Measurements from ENCODE around the gene MFRP. TPM values are rescaled to one million over a fixed set of nuclear protein-coding genes. Genes with fewer than 3 reads are reported as not detected.

The MFRP gene
- total RNA-seq, 4 donors from 2014 or later: 0.11 TPM; not detected in 3

GRCh38 chr11:119320240-119320775, 26.2 kb downstream of the MFRP start:
- 39% methylated on average over 17 of the region's 17 CpGs for WGBS
- H3K4me3 ChIP-seq: peak overlapping the region; percentile 58
- peak overlapping the region; percentile 82 for H3K27ac ChIP-seq
- TF ChIP-seq CTCF (IDR thresholded peaks at IDR 0.05): no peak
- no peak for TF ChIP-seq POLR2AphosphoS5 (IDR thresholded peaks at IDR 0.05)
- TF ChIP-seq POLR2A (IDR thresholded peaks at IDR 0.05): no peak
- TF ChIP-seq EP300 (IDR thresholded peaks at IDR 0.05): no peak
- H3K27me3 ChIP-seq: peaks cover 28% of the 10 kb centered on the region
- no peaks in the 10 kb centered on the region for H3K9me3 ChIP-seq
- DNase-seq (ENCODE audit: low spot score in 2 of 2): peak; percentile 64 to 73
- H3K36me3 ChIP-seq: no peaks in the 10 kb centered on the region
- peaks cover 63% of the 10 kb centered on the region for H3K4me1 ChIP-seq

- peaks cover 68% of the 10 kb centered on the region for H3K4me1 ChIP-seq
- DNase-seq (ENCODE audit: low spot score in 2 of 2): peak in 1 of 2 donors; percentile 34
- H3K9me3 ChIP-seq: no peaks in the 10 kb centered on the region
- peaks cover 34% of the 10 kb centered on the region for H3K27me3 ChIP-seq
- peak overlapping the region; percentile 82 for H3K27ac ChIP-seq
- H3K36me3 ChIP-seq: no peaks in the 10 kb centered on the region
- 61% methylated on average over 11 of the region's 11 CpGs for WGBS
- peak overlapping the region; percentile 13 for H3K4me3 ChIP-seq
- TF ChIP-seq CTCF (IDR thresholded peaks at IDR 0.05): no peak
- TF ChIP-seq POLR2A (IDR thresholded peaks at IDR 0.05): no peak
- no peak for TF ChIP-seq EP300 (IDR thresholded peaks at IDR 0.05)
- TF ChIP-seq POLR2AphosphoS5 (IDR thresholded peaks at IDR 0.05): no peak
These were observed 26.7 kb downstream of the MFRP start for GRCh38 chr11:119319700-119320239.

GRCh38 chr11:119319136-119319699, 27.3 kb downstream of the MFRP start:
- Histone ChIP-seq H3K27ac (peak overlapping the region; percentile 82), H3K4me3 (peak overlapping the region; percentile 13), H3K4me1 (peaks cover 69% of the 10 kb centered on the region), H3K9me3 (no peaks in the 10 kb centered on the region), H3K27me3 (peaks cover 37% of the 10 kb centered on the region), H3K36me3 (no peaks in the 10 kb centered on the region)
- peak in 1 of 2 donors; percentile 58 for DNase-seq (ENCODE audit: low spot score in 2 of 2)
- WGBS: 87% methylated on average over 8 of the region's 8 CpGs
- no peak for TF ChIP-seq POLR2AphosphoS5 (IDR thresholded peaks at IDR 0.05)
- TF ChIP-seq CTCF (IDR thresholded peaks at IDR 0.05): no peak
- no peak for TF ChIP-seq POLR2A (IDR thresholded peaks at IDR 0.05)
- TF ChIP-seq EP300 (IDR thresholded peaks at IDR 0.05): no peak

GRCh38 chr11:119318240-119319135, 28.0 kb downstream of the MFRP start:
- Histone ChIP-seq H3K4me3 (peak overlapping the region; percentile 53), H3K36me3 (no peaks in the 10 kb centered on the region), H3K27me3 (peaks cover 37% of the 10 kb centered on the region), H3K9me3 (no peaks in the 10 kb centered on the region), H3K27ac (peak overlapping the region; percentile 82), H3K4me1 (peaks cover 69% of the 10 kb centered on the region)
- peak; percentile 63 to 67 for DNase-seq (ENCODE audit: low spot score in 2 of 2)
- TF ChIP-seq EP300 (IDR thresholded peaks at IDR 0.05) (no peak), POLR2AphosphoS5 (IDR thresholded peaks at IDR 0.05) (no peak), POLR2A (IDR thresholded peaks at IDR 0.05) (no peak), CTCF (IDR thresholded peaks at IDR 0.05) (no peak)
- 66% methylated on average over 18 of the region's 22 CpGs for WGBS
